Measurements from ENCODE around the gene RAB4B.
"Not testable (repeated sequence)": the region's sequence is repeated elsewhere in the genome, so short reads cannot be mapped to it uniquely, and the experiment has no call there.

Gene RAB4B

DNA sequence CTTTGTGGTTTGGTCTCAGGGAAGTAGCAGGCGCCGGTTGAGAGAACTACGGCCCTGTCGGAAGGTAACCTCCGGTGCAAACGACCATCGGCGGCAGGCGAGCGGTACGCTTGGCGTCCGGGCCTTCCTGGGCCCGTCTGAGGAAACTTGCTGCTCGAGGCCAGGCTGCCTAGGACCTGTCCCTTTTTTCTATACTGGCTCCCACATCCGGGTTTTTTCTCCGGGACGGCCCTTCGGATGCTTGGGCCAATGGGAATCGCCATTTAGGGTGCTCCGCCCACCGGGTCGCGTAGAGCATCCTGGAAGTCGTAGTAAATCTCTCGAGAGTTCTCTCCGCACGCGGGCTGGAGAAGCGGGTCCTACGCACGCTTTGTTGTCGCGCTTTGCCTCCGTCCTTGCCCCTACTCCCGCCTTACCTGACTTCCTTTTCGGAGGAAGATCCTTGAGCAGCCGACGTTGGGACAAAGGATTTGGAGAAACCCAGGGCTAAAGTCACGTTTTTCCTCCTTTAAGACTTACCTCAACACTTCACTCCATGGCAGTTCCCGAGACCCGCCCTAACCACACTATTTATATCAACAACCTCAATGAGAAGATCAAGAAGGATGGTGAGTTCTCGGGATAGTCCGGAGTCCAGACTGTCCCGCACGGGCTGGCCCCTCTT is 27.0 kb upstream of the RAB4B start, which contains the start of gene SNRPA:
TSS of gene SNRPA (plus strand) at position 330 of the 664 bp plus-strand sequence. CDS start at position 536, 206 bp downstream.
- DNase-seq = peak; percentile 98 to 99

GRCh38 chr19:40752257-40752781 is 25.7 kb upstream of the RAB4B start:
- peak in 1 of 2 donors; percentile 43 for DNase-seq

GRCh38 chr19:40754611-40755247 is 23.3 kb upstream of the RAB4B start:
- peak; percentile 66 to 85 for DNase-seq

- DNase-seq = peak in 1 of 2 donors; percentile 20
Observed at GRCh38 chr19:40755248-40755624, 22.8 kb upstream of the RAB4B start.

GRCh38 chr19:40755791-40756190 is 22.3 kb upstream of the RAB4B start:
- no peak for DNase-seq

DNA sequence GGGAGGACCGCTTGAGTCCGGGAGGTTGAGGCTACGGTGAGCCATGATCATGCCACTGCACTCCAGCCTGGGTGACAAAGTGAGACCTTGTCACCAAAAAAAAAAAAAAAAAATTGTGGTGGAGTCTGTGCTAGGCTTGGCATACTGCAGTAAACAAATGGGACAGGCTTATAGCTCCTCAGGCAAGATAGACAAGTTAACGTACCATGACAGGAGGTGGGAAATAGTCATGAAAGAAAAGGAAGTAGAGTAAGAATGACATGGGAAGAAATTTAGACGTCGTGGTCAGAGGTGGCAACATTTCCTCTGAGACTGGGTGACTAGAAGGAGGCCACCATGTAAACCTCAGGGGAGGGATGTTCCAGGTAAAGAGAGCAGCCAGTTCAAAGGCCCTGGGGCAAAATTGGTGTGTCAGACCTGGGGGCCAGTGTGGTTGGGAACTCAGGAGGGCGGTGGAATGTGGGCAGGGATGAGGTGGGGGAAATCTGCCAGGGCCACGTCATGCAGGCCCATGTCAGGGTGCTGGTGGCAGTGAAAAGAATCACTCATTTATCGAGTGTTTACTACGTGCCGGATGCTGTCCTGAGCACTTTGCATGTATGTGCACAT is 21.4 kb upstream of the RAB4B start:
- DNase-seq = no peak

DNA sequence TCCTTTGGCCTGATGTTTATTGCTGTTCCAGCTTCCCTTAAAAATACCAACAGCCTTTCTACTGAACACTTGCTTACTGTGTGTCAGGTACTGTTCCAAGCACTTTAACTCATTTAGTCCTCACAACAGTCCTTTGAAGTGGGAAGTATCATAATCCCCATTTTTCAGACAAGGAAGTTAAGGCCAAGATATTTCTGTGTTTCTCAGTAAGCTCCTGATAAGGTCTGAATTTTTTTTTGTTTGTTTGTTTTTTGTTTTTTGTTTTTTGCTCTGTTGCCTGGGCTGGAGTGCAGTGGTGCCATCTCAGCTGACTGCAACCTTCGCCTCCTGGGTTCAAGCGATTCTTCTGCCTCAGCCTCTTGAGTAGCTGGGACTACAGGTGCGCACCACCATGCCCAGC is 19.6 kb upstream of the RAB4B start:
- no peak for DNase-seq

DNA sequence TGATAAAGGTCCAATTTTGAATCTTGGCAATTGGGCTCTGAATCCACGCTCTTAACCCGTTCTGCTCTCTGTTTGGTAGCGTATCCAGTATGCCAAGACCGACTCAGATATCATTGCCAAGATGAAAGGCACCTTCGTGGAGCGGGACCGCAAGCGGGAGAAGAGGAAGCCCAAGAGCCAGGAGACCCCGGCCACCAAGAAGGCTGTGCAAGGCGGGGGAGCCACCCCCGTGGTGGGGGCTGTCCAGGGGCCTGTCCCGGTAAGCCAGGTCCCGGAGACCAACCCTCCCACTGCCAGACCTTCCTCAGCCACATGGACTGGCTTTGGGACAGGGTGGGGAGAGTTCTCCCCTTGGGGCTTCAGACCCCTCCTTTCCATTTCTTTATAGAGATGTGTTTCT is 18.7 kb upstream of the RAB4B start:
- no peak for DNase-seq

- DNase-seq = no peak
Observed at GRCh38 chr19:40762754-40763470, 15.1 kb upstream of the RAB4B start.

- no peak for DNase-seq
Observed at GRCh38 chr19:40763526-40763925, 14.5 kb upstream of the RAB4B start.

GRCh38 chr19:40763963-40764362 is 14.1 kb upstream of the RAB4B start:
- no peak for DNase-seq

GRCh38 chr19:40766385-40766784 is 11.7 kb upstream of the RAB4B start:
- not testable (repeated sequence) for DNase-seq

- DNase-seq = peak; percentile 28 to 54
Observed at GRCh38 chr19:40768869-40769268, 9.2 kb upstream of the RAB4B start.

DNA sequence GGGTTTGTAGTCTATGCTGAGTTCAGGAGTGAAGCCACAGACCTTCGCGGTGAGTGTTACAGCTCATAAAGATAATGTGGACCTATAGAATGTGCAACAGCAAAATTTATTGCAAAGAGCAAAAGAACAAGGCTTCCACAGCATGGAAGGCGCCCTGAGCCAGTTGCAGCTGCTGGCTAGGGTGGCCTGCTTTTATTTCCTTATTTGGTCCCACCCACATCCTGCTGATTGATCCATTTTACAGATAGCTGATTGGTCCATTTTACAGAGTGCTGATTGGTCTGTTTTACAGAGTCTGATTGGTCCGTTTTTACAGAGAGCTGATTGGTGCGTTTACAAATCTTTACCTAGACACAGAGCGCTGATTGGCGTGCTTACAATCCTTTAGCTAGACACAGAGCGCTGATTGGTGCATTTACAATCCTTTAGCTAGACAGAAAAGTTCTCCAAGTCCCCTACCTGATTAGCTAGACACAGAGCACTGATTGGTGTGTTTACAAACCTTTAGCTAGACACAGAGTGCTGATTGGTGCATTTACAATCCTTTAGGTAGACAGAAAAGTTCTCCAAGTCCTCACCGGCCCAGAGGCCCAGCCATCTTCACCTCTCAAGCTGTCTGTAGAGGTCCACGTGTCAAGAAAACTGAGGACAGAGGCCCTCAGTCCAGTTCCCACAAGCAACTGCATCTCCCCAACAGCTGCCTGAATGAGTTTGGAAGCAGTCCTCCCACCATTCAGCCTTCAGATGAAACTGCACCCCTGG is 6.8 kb upstream of the RAB4B start:
- DNase-seq = peak in 1 of 2 donors; percentile 13

DNA sequence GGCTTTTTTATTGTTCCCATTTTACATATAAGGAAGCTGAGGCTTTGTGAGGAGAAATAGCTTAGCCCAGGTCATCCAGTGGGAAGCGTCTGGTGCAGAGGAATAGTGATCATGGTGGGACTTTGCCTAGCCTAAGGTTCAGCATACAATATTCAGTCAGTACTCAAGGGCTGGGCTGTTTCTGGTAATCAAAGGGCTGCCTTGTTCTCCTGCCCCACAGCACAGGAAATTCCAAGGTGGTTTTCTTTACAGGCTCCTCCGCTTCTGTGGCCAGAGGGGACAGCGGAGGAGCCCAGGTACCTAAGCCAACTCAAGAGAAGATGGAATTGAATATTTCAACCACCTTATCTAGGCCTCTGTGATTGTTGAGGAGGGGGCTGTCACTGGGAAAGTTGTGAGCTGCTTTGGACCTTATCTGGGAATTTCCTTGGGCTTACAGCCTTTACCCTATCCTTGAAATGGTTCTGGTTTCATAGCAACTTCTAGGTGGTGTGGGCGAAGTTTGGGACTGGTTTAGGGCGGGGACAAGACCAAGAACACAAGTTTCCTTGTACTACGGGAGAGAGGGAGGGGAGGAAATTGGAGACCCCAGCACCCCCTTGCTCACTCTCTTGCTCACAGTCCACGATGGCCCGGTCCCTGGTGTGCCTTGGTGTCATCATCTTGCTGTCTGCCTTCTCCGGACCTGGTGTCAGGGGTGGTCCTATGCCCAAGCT is 3.0 kb upstream of the RAB4B start, which contains the start of gene MIA:
TSS of gene MIA (plus strand) at position 606 of the 716 bp plus-strand sequence. CDS start at position 628, 22 bp downstream.
- DNase-seq = no peak

- DNase-seq = no peak
Observed at GRCh38 chr19:40775632-40776022, 2.4 kb upstream of the RAB4B start.

- DNase-seq = no peak
Observed at GRCh38 chr19:40776364-40776763, 1.7 kb upstream of the RAB4B start.

GRCh38 chr19:40776932-40777644 is 959 bp upstream of the RAB4B start:
- DNase-seq = peak; percentile 95 to 98

GRCh38 chr19:40777645-40777936 is 456 bp upstream of the RAB4B start:
- no peak for DNase-seq

GRCh38 chr19:40778706-40779284 is 748 bp downstream of the RAB4B start:
- DNase-seq = peak; percentile 41 to 60

DNA sequence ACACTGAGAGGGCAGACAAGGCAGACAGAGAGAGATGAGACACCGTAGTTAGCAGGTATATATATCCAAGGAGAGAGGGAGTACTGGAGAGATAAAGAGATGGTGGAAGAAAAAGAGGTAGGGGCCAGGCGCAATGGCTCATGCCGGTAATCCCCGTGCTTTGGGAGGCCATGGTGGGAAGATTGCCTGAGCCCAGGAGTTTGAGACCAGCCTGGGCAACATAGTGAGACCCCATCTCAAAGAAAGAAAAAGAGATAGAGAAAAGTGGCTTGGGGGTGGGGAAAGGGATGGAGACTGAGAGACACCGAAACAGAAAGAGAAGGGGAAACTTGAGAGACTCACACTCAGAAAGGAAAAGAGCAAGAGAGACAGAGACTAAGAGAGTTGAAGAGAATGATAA is 2.5 kb downstream of the RAB4B start:
- DNase-seq = no peak
